Aorta (tissue), 5 donors: Measurements from ENCODE around the gene VPS13D. TPM values are rescaled to one million over a fixed set of nuclear protein-coding genes. Genes with fewer than 3 reads are reported as not detected.
A peak's percentile ranks its signal among the peaks of the same experiment; 100 is the strongest.

Source experiments
- ATAC-seq: fragments of 200-7000 bp; cut with Tn5 transposase; one replicate; pipeline ENCODE4 v1.9.1; 2022; ENCODE audit warnings: moderate library complexity; ENCODE audit not compliant: low FRiP score
- DNase-seq, 2 donors: peaks; one replicate each; pipeline ENCODE4 v3.0.0-alpha.2; 2020
- H3K27ac ChIP-seq, 2 donors: one replicate each; pipeline ENCODE4 v1.5.1; 2013; ENCODE audit warnings: low read length in 2 of 2, mild to moderate bottlenecking in 2 of 2, moderate library complexity in 2 of 2, control low read depth in 1 of 2, inconsistent platforms in 1 of 2, low read depth in 1 of 2
- H3K27me3 ChIP-seq, 2 donors: one replicate each; pipeline ENCODE4 v1.6.1; 2013; ENCODE audit warnings: control low read depth in 1 of 2, low read length in 1 of 2, mild to moderate bottlenecking in 1 of 2, moderate library complexity in 1 of 2; ENCODE audit not compliant: insufficient read depth in 2 of 2, control insufficient read depth in 1 of 2
- H3K36me3 ChIP-seq, 2 donors: one replicate each; pipeline ENCODE4 v1.6.1; 2013; ENCODE audit warnings: control low read depth in 1 of 2, low read length in 1 of 2, mild to moderate bottlenecking in 1 of 2; ENCODE audit not compliant: insufficient read depth in 2 of 2, control insufficient read depth in 1 of 2
- H3K4me1 ChIP-seq, 2 donors: one replicate each; pipeline ENCODE4 v1.6.1; 2013; ENCODE audit warnings: low read length in 2 of 2, control low read depth in 1 of 2, mild to moderate bottlenecking in 1 of 2, moderate library complexity in 1 of 2; ENCODE audit not compliant: insufficient read depth in 2 of 2, control insufficient read depth in 1 of 2
- H3K4me3 ChIP-seq, 2 donors: one replicate each; pipeline ENCODE4 v1.5.1; 2013; ENCODE audit warnings: low read length in 2 of 2, control low read depth in 1 of 2, mild to moderate bottlenecking in 1 of 2
- H3K9me3 ChIP-seq: one replicate; pipeline ENCODE4 v1.6.1; 2013; ENCODE audit warnings: mild to moderate bottlenecking, low read length; ENCODE audit not compliant: control insufficient read depth
- WGBS, 2 donors: extraction: QIAGEN DNeasy Blood & Tissue Kit; methylation state at CpG; one replicate each; pipeline ENCODE4 v1.1.7; 2013; 5-methylcytosine and 5-hydroxymethylcytosine counted together
- intact Hi-C, 2 donors: fragments of 100-400 bp; cut with DNase I; formaldehyde crosslinking; loops; one replicate each; pipeline versions ENCODE4 v1.14.2 to v1.15.0; 2022
- long read RNA-seq, 2 donors: library from polyadenylated mRNA; unstranded; transcript quantifications; one replicate each; pipeline ENCODE4 v2.0.0, GENCODE V29; 2020 to 2021
- polyA plus RNA-seq, 2 donors: library from polyadenylated mRNA; stranded (reverse); fragments of 200-250 nt; gene quantifications; one replicate each; pipeline ENCODE4 v1.2.3, GENCODE V29; 2013
- total RNA-seq, 2 donors: library from RNA; stranded (reverse); fragmentation: NEBNext Ultra II Directional; extraction: Animal tissue kit (Norgen Biotek cat#: 25700); gene quantifications; one replicate each; pipeline ENCODE4 v1.2.1, GENCODE V29; 2021
- donor health status: healthy with polysubstance abuse.
- donor health status: Bipolar disorder and iron deficiency.
- donor health status: DM: no; HTN: no; CAD: no.
- donor health status: DM: no; HTN: no; CAD: no.
- donor health status: DM: yes; HTN: yes; CAD: no.

VPS13D gene, protein sequence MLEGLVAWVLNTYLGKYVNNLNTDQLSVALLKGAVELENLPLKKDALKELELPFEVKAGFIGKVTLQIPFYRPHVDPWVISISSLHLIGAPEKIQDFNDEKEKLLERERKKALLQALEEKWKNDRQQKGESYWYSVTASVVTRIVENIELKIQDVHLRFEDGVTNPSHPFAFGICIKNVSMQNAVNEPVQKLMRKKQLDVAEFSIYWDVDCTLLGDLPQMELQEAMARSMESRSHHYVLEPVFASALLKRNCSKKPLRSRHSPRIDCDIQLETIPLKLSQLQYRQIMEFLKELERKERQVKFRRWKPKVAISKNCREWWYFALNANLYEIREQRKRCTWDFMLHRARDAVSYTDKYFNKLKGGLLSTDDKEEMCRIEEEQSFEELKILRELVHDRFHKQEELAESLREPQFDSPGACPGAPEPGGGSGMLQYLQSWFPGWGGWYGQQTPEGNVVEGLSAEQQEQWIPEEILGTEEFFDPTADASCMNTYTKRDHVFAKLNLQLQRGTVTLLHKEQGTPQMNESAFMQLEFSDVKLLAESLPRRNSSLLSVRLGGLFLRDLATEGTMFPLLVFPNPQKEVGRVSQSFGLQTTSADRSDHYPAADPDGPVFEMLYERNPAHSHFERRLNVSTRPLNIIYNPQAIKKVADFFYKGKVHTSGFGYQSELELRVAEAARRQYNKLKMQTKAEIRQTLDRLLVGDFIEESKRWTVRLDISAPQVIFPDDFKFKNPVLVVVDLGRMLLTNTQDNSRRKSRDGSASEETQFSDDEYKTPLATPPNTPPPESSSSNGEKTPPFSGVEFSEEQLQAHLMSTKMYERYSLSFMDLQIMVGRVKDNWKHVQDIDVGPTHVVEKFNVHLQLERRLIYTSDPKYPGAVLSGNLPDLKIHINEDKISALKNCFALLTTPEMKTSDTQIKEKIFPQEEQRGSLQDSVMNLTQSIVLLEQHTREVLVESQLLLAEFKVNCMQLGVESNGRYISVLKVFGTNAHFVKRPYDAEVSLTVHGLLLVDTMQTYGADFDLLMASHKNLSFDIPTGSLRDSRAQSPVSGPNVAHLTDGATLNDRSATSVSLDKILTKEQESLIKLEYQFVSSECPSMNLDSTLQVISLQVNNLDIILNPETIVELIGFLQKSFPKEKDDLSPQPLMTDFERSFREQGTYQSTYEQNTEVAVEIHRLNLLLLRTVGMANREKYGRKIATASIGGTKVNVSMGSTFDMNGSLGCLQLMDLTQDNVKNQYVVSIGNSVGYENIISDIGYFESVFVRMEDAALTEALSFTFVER (N-terminal part only)
- total RNA-seq (100 to 1,000 TPM in 1 of 2 donors, 10 to 100 TPM in 1; 94.2 to 134 TPM), polyA plus RNA-seq (10 to 100 TPM; 15.8 to 23.6 TPM)
- long read RNA-seq, donor 1, partial matches to known transcripts, result 22 of 71 reads
- long read RNA-seq, donor 1, other reads (novel, unspliced or antisense), result 46 of 71 reads
- long read RNA-seq, donor 2, partial matches to known transcripts, result 20 of 68 reads
- long read RNA-seq, donor 2, other reads (novel, unspliced or antisense), result 45 of 68 reads

DNA sequence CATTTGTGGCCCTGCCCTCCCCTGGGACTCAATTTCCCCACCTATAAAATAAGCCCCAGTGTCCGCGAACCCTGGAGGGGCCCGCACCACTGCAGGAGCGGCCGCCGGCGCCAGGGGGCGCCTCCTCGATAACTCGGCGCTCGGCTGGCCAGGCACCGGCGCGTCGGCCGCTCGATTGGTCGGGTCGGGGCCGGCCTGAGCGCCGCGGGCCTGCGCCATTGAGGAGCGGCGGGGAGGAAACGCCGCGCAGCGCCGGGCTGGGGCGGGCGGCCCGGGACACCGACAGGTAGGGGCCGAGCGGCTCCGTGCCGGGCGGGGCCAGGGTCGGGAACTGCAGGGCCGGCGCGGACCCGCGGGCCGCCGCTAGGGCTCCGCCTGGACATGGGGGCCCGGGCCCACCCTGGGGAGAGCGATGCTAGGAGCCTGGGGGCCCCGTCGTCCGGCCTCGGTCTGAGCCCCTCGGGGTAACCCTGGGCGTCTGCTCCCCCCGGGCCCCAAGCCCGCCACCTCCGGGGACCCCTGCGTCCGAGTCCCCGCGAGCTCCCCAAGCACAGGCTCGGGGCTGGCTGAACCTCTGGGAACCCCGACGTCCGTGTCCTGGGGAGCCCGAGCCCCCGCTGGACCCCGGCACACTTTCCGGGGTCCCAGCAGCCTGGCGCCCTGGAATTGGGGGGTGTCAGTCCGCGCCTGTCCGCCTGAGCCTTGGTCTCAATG, at the start of gene VPS13D:
Gene VPS13D (plus strand): TSS at position 196 of the 714 bp plus-strand sequence. CDS start 4,237 bp downstream, outside the sequence.
- Histone ChIP-seq H3K9me3 (no peaks in the 10 kb centered on the region), H3K27me3 (no peaks in the 10 kb centered on the region), H3K36me3 (no peaks in the 10 kb centered on the region), H3K27ac (peak within 1 kb of the TSS; percentile 10 to 39), H3K4me3 (peak within 1 kb of the TSS; percentile 88 to 94), H3K4me1 (no peaks in the 10 kb centered on the region)
- DNase-seq (peak; percentile 90 to 96), ATAC-seq (peak; percentile 96)
- intact Hi-C loops, result no loop called here
- WGBS, 2 donors, result 1% methylated on average over 47 to 77 of the region's 77 CpGs

DNA sequence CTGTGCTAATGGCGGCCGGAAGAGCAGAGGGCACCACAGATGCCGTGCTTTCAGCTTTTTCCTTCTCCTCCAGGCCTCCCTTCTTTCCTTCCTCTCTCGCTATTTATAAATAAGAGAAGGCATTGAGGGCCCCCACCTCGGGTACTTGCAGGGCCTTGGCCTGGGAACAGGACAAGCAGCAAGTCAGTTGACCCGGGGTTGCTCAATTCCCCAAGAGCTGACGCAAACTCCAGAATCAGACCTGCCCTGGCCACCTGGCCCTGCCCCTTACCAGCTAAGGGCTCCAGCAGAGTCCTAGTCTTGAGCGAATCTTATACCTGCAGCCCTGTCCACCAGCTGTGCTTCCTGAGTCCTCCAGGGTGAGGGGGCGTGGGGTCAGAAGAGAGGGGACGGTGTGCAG, 49.5 kb upstream of the VPS13D start:
- H3K27me3 ChIP-seq, result no peaks in the 10 kb centered on the region
- no peak overlapping the region for H3K4me3 ChIP-seq
- H3K27ac ChIP-seq, result no peak overlapping the region
- 86 to 87% methylated on average over 10 of the region's 10 CpGs for WGBS, 2 donors
- no peaks in the 10 kb centered on the region for H3K4me1 ChIP-seq
- no peaks in the 10 kb centered on the region for H3K9me3 ChIP-seq
- DNase-seq (peak in 1 of 2 donors; percentile 90), ATAC-seq (no peak)
- intact Hi-C loops, result no loop called here
- no peaks in the 10 kb centered on the region for H3K36me3 ChIP-seq

DNA sequence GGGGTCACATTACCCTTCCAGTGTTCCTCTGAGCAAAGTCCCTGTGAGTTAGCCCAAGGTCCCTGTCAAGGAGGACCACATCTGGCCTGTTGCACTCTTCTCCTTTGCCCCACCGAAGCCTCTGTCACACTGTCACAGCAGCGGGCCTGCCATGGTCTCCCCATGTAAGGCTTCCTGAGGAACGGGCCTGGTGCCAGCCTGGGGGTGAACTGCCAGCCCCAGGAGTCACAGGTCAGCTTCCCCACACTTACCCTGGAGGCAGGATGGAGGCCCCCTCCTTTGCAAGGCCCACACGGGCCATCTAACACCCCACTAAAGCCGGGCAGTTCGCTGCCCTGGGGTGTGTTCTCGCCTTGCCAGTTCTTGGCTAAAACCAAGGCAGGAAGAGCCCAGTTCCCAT, 48.9 kb upstream of the VPS13D start:
- no peaks in the 10 kb centered on the region for H3K4me1 ChIP-seq
- intact Hi-C loops, result no loop called here
- H3K9me3 ChIP-seq, result no peaks in the 10 kb centered on the region
- WGBS, 2 donors, result 87 to 90% methylated on average over 7 of the region's 7 CpGs
- no peak overlapping the region for H3K4me3 ChIP-seq
- DNase-seq (no peak), ATAC-seq (no peak)
- no peak overlapping the region for H3K27ac ChIP-seq
- no peaks in the 10 kb centered on the region for H3K27me3 ChIP-seq
- no peaks in the 10 kb centered on the region for H3K36me3 ChIP-seq

DNA sequence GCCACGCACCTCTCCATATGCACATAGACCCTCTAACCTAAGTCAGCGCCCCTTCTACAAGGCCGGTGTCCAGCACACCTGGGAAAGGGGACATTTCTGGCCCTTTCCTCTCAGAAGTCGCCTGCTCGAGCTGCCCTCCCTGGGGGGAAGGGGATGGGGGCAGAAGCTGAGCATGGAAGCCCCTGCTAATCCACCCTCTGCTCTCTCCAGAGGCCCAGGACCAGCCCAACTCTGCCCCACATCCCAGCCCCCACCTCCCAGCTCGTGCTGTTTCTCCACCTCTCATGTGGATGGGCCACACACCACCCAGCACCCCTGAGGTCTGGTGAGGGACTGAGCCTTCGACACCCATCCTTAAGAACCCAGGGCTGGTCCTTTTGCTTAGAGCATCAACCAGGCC, 48.3 kb upstream of the VPS13D start:
- no peak for DNase-seq
- H3K4me1 ChIP-seq, result no peaks in the 10 kb centered on the region
- no peak for ATAC-seq
- WGBS, 2 donors, result 90 to 97% methylated on average over 7 of the region's 7 CpGs
- H3K36me3 ChIP-seq, result no peaks in the 10 kb centered on the region
- no peaks in the 10 kb centered on the region for H3K9me3 ChIP-seq
- H3K4me3 ChIP-seq, result no peak overlapping the region
- H3K27ac ChIP-seq, result no peak overlapping the region
- intact Hi-C loops, result no loop called here
- H3K27me3 ChIP-seq, result no peaks in the 10 kb centered on the region

DNA sequence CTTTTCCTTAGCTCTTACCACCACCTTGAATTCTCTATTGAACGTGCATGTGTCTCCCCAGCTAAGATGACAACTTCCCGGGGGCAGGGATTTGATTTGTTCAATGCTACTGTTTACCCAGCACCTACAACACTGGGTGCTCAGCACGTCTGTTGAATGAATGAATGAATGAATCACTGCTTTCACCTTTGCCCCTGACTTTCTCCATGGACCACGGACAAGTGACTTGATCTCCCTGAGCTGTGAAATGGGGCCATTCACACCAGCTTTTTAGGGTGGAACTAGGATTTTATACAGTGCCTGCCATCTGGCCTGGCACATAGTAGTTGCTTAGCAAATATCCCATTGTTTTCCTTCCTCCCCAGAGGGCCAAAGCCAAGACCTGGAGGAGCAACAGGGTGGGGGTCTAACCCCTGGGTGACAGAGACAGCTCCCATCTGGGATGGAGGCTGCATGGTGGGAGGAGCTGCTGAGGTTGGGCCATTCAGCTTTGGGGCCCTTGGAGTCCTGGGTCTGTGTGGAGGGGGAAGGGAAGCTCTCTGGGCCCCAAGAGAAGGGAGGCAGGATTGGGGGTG, 47.3 kb upstream of the VPS13D start:
- Histone ChIP-seq H3K9me3 (no peaks in the 10 kb centered on the region), H3K27ac (no peak overlapping the region), H3K36me3 (no peaks in the 10 kb centered on the region), H3K4me1 (no peaks in the 10 kb centered on the region), H3K27me3 (no peaks in the 10 kb centered on the region), H3K4me3 (no peak overlapping the region)
- ATAC-seq, result no peak
- 66 to 68% methylated on average over 4 of the region's 4 CpGs for WGBS, 2 donors
- no peak for DNase-seq
- intact Hi-C loops, result no loop called here

DNA sequence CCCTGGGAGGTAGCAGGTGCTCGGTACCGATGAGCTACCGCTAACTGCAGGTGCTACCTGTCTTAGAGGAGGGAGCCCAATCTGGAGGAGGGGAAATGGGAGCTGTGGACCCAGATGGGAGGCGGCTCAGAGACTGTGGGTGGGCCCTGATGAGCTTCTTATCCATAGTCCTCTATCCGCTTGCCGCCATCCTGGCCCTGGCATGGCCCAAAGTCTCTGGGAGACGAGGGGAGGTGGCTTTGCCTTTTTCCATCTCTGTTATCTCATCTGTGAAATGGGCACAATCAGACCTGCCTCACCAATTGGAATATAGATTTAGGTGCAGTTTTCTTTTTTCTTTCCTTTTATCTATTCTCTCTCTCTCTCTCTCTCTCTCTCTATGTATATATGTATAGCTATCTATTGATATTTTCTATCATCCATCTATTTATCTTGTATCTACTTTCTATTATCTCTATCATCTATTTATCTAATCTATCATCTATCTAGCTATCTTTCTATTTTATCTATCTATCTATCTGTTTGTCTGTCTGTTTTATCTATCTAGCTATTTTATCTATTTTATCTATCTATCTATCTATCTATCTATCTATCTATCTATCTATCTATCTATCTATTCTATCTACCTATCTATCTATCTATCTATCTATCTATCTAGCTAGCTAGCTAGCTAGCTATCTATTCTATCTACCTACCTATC, 46.6 kb upstream of the VPS13D start:
- H3K27me3 ChIP-seq, result no peaks in the 10 kb centered on the region
- H3K4me3 ChIP-seq, result no peak overlapping the region
- intact Hi-C loops, result no loop called here
- no peaks in the 10 kb centered on the region for H3K9me3 ChIP-seq
- 93 to 94% methylated on average over 7 of the region's 7 CpGs for WGBS, 2 donors
- ATAC-seq (no peak), DNase-seq (no peak)
- no peaks in the 10 kb centered on the region for H3K36me3 ChIP-seq
- no peak overlapping the region for H3K27ac ChIP-seq
- no peaks in the 10 kb centered on the region for H3K4me1 ChIP-seq

DNA sequence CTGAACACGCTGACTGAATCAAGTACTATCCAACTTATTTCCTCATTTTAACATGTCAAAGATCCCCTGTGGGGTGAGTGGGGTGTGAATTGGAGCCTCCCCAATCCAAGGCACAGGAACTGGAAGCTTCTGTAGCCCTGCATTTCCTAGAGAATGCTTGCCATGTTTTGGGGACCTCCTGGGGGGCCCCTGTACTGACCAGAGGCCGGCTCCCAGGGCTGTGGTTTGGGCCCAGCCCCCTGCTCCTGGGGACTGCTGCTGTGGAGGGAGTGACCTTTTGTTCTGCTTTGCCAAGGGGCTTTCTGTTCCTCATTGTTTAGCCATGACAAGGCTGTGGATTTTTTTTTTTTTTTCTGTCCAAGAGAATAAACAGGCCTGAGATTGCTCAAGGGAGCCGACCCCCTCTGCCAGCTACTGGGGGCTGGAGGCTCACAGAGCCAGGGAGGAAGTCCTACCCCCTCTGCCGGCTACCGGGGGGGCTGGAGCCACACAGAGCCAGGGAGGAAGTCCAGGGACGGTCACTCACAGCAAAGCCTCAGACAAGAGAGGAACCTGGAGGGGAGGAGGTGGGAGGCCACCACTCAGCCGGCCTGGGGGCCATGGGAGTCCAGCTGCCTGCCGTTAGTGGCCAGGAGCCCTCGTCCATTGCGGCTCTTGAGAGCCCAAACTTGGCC, 45.7 kb upstream of the VPS13D start:
- DNase-seq, result peak; percentile 89 to 94
- Histone ChIP-seq H3K27ac (no peak overlapping the region), H3K4me1 (no peaks in the 10 kb centered on the region), H3K27me3 (no peaks in the 10 kb centered on the region), H3K36me3 (no peaks in the 10 kb centered on the region), H3K9me3 (no peaks in the 10 kb centered on the region), H3K4me3 (no peak overlapping the region)
- peak; percentile 84 for ATAC-seq
- intact Hi-C loops, result no loop called here
- 18 to 19% methylated on average over 9 to 10 of the region's 10 CpGs for WGBS, 2 donors
